Measurements from ENCODE around the gene TC2N. TPM values are rescaled to one million over a fixed set of nuclear protein-coding genes. Genes with fewer than 3 reads are reported as not detected.
A peak's percentile ranks its signal among the peaks of the same experiment; 100 is the strongest.
"Not testable (repeated sequence)": the region's sequence is repeated elsewhere in the genome, so short reads cannot be mapped to it uniquely, and the experiment has no call there.

The TC2N gene
- total RNA-seq, 2 experiments from 2014 or later: 163 to 181 TPM

GRCh38 chr14:91897716-91898115 lies 30.4 kb upstream of the TC2N start:
- H3K4me1 Mint-ChIP-seq: peaks cover 11% of the 10 kb centered on the region
- H3K36me3 Mint-ChIP-seq; H3K27me3 Mint-ChIP-seq; POLR2A ChIA-PET; H3K27ac Mint-ChIP-seq; ATAC-seq (ENCODE audit: low read depth); H3K9me3 Mint-ChIP-seq; DNase-seq; H3K4me3 Mint-ChIP-seq: not testable (repeated sequence)

GRCh38 chr14:91897106-91897701 lies 29.9 kb upstream of the TC2N start:
- peaks cover 11% of the 10 kb centered on the region for H3K4me1 Mint-ChIP-seq
- no peak overlapping the region for H3K27ac Mint-ChIP-seq

GRCh38 chr14:91896419-91896818 lies 29.1 kb upstream of the TC2N start:
- peaks cover 15% of the 10 kb centered on the region for H3K4me1 Mint-ChIP-seq
- no peak for DNase-seq
- H3K4me3 Mint-ChIP-seq: no peak overlapping the region
- POLR2A ChIA-PET: interaction anchor here (0.6 kb wide), 1 partner anchor 31 kb away, joined by 5 read pairs; no protein-coding TSS in a partner anchor
- H3K36me3 Mint-ChIP-seq: no peaks in the 10 kb centered on the region
- ATAC-seq (ENCODE audit: low read depth): no peak
- H3K9me3 Mint-ChIP-seq: peaks cover 2% of the 10 kb centered on the region
- no peaks in the 10 kb centered on the region for H3K27me3 Mint-ChIP-seq
- no peak overlapping the region for H3K27ac Mint-ChIP-seq

More at GRCh38 chr14:91897106-91897701, 29.9 kb upstream of the TC2N start:
- H3K36me3 Mint-ChIP-seq: no peaks in the 10 kb centered on the region
- ATAC-seq (ENCODE audit: low read depth) (no peak), DNase-seq (no peak)
- H3K27me3 Mint-ChIP-seq: no peaks in the 10 kb centered on the region
- no peak overlapping the region for H3K4me3 Mint-ChIP-seq
- POLR2A ChIA-PET: no interaction called here
- H3K9me3 Mint-ChIP-seq: peaks cover 2% of the 10 kb centered on the region

GRCh38 chr14:91893669-91894068 lies 26.3 kb upstream of the TC2N start:
- ATAC-seq (ENCODE audit: low read depth) (no peak), DNase-seq (no peak)
- peak overlapping the region; percentile 26 for H3K27ac Mint-ChIP-seq
- H3K4me3 Mint-ChIP-seq: no peak overlapping the region
- H3K9me3 Mint-ChIP-seq: peaks cover 2% of the 10 kb centered on the region
- H3K36me3 Mint-ChIP-seq: no peaks in the 10 kb centered on the region
- POLR2A ChIA-PET: no interaction called here
- H3K4me1 Mint-ChIP-seq: peaks cover 36% of the 10 kb centered on the region
- H3K27me3 Mint-ChIP-seq: no peaks in the 10 kb centered on the region

- Mint-ChIP-seq H3K4me3 (no peak overlapping the region), H3K27ac (no peak overlapping the region), H3K36me3 (no peaks in the 10 kb centered on the region), H3K4me1 (peaks cover 37% of the 10 kb centered on the region), H3K27me3 (no peaks in the 10 kb centered on the region), H3K9me3 (peaks cover 2% of the 10 kb centered on the region)
- POLR2A ChIA-PET: no interaction called here
- no peak for DNase-seq
- ATAC-seq (ENCODE audit: low read depth): no peak
These were observed 25.7 kb upstream of the TC2N start for GRCh38 chr14:91893007-91893406.

- Mint-ChIP-seq H3K27me3 (no peaks in the 10 kb centered on the region), H3K4me1 (peaks cover 34% of the 10 kb centered on the region), H3K36me3 (no peaks in the 10 kb centered on the region), H3K27ac (no peak overlapping the region), H3K9me3 (no peaks in the 10 kb centered on the region), H3K4me3 (no peak overlapping the region)
- POLR2A ChIA-PET: interaction anchor here (1.1 to 1.7 kb wide), 3 partner anchors 12 to 24 kb away, joined by 3 to 8 read pairs (median 4); partner anchors contain the start of gene TC2N
- no peak for ATAC-seq (ENCODE audit: low read depth)
- no peak for DNase-seq
These were observed 24.4 kb upstream of the TC2N start for GRCh38 chr14:91891721-91892220.

GRCh38 chr14:91891101-91891500 lies 23.8 kb upstream of the TC2N start:
- Mint-ChIP-seq H3K27me3 (no peaks in the 10 kb centered on the region), H3K9me3 (no peaks in the 10 kb centered on the region), H3K4me1 (peaks cover 35% of the 10 kb centered on the region), H3K4me3 (no peak overlapping the region), H3K36me3 (no peaks in the 10 kb centered on the region), H3K27ac (no peak overlapping the region)
- ATAC-seq (ENCODE audit: low read depth): no peak
- POLR2A ChIA-PET: interaction anchor here (1.1 to 1.7 kb wide), 3 partner anchors 12 to 24 kb away, joined by 3 to 8 read pairs (median 4); partner anchors contain the start of gene TC2N
- DNase-seq: no peak

GRCh38 chr14:91890291-91890749 lies 23.0 kb upstream of the TC2N start:
- H3K27ac Mint-ChIP-seq: peak overlapping the region; percentile 75
- ATAC-seq (ENCODE audit: low read depth) (peak; percentile 30), DNase-seq (peak; percentile 42)
- peak overlapping the region; percentile 37 for H3K4me3 Mint-ChIP-seq
- H3K36me3 Mint-ChIP-seq: no peaks in the 10 kb centered on the region
- POLR2A ChIA-PET: interaction anchor here (0.8 to 1.7 kb wide), 3 partner anchors 18 to 27 kb away, joined by 3 to 4 read pairs (median 4); partner anchors contain the start of gene TC2N
- no peaks in the 10 kb centered on the region for H3K27me3 Mint-ChIP-seq
- H3K4me1 Mint-ChIP-seq: peaks cover 40% of the 10 kb centered on the region
- H3K9me3 Mint-ChIP-seq: no peaks in the 10 kb centered on the region

GRCh38 chr14:91889477-91890211 lies 22.3 kb upstream of the TC2N start:
- no peaks in the 10 kb centered on the region for H3K9me3 Mint-ChIP-seq
- peaks cover 40% of the 10 kb centered on the region for H3K4me1 Mint-ChIP-seq
- peak overlapping the region; percentile 75 for H3K27ac Mint-ChIP-seq

GRCh38 chr14:91888641-91889476 lies 21.5 kb upstream of the TC2N start:
- Mint-ChIP-seq H3K27ac (peak overlapping the region; percentile 24), H3K4me3 (no peak overlapping the region), H3K9me3 (no peaks in the 10 kb centered on the region), H3K27me3 (no peaks in the 10 kb centered on the region), H3K36me3 (no peaks in the 10 kb centered on the region), H3K4me1 (peaks cover 39% of the 10 kb centered on the region)
- POLR2A ChIA-PET: interaction anchor here (0.7 to 2.1 kb wide), 3 partner anchors 14 to 113 kb away, joined by 3 to 7 read pairs (median 4); no protein-coding TSS in a partner anchor
- DNase-seq (no peak), ATAC-seq (ENCODE audit: low read depth) (no peak)

More at GRCh38 chr14:91889477-91890211, 22.3 kb upstream of the TC2N start:
- no peaks in the 10 kb centered on the region for H3K36me3 Mint-ChIP-seq
- H3K27me3 Mint-ChIP-seq: no peaks in the 10 kb centered on the region
- POLR2A ChIA-PET: interaction anchor here (0.7 to 2.1 kb wide), 5 partner anchors 15 to 113 kb away, joined by 3 to 7 read pairs (median 4); partner anchors contain the start of gene TC2N
- no peak for DNase-seq
- no peak for ATAC-seq (ENCODE audit: low read depth)
- no peak overlapping the region for H3K4me3 Mint-ChIP-seq

- POLR2A ChIA-PET: no interaction called here
- Mint-ChIP-seq H3K27ac (no peak overlapping the region), H3K4me1 (peaks cover 32% of the 10 kb centered on the region), H3K9me3 (no peaks in the 10 kb centered on the region), H3K4me3 (no peak overlapping the region), H3K36me3 (no peaks in the 10 kb centered on the region), H3K27me3 (no peaks in the 10 kb centered on the region)
- DNase-seq (no peak), ATAC-seq (ENCODE audit: low read depth) (no peak)
These were observed 19.6 kb upstream of the TC2N start for GRCh38 chr14:91886961-91887360.

- Mint-ChIP-seq H3K4me1 (peaks cover 29% of the 10 kb centered on the region), H3K27ac (no peak overlapping the region)
These were observed 18.5 kb upstream of the TC2N start for GRCh38 chr14:91885839-91886238.

More at GRCh38 chr14:91885839-91886238, 18.5 kb upstream of the TC2N start:
- Mint-ChIP-seq H3K27me3 (no peaks in the 10 kb centered on the region), H3K4me3 (no peak overlapping the region), H3K36me3 (peaks cover 2% of the 10 kb centered on the region), H3K9me3 (no peaks in the 10 kb centered on the region)
- ATAC-seq (ENCODE audit: low read depth) (no peak), DNase-seq (no peak)
- POLR2A ChIA-PET: no interaction called here

Measured in activated naive CD8-positive, alpha-beta T cell treated with anti-CD3 and anti-CD28 coated beads, Interleukin-2, amount 10 ng/mL, durations not matched to agents 7 days and 5 days (primary cell).